Lung (tissue), 12 donors: Measurements from ENCODE around the gene SETBP1. TPM values are rescaled to one million over a fixed set of nuclear protein-coding genes. Genes with fewer than 3 reads are reported as not detected.
A peak's percentile ranks its signal among the peaks of the same experiment; 100 is the strongest.

Experiments used
- ATAC-seq: fragments of 200-7000 bp; cut with Tn5 transposase; one replicate; pipeline ENCODE4 v1.9.1; 2020; ENCODE audit warnings: moderate number of reproducible peaks; ENCODE audit not compliant: insufficient read depth, low FRiP score
- DNase-seq, 3 donors: peaks; one replicate each; pipeline ENCODE4 v3.0.0-alpha.2; 2013 to 2017
- H3K27ac ChIP-seq, 2 donors: one replicate each; pipeline ENCODE4 v1.5.1; 2013; ENCODE audit warnings: mild to moderate bottlenecking in 2 of 2, moderate library complexity in 2 of 2, control low read depth in 1 of 2, inconsistent platforms in 1 of 2, low read depth in 1 of 2, low read length in 1 of 2
- H3K27me3 ChIP-seq, 3 donors: one replicate each; pipeline ENCODE4 v1.5.1; 2013; ENCODE audit warnings: low read length in 2 of 3; ENCODE audit not compliant: control insufficient read depth in 3 of 3, insufficient read depth in 3 of 3
- H3K36me3 ChIP-seq, 4 donors: one replicate each; pipeline ENCODE4 v1.5.1; 2013; ENCODE audit warnings: low read length in 4 of 4, mild to moderate bottlenecking in 1 of 4, moderate library complexity in 1 of 4; ENCODE audit not compliant: control insufficient read depth in 4 of 4, insufficient read depth in 4 of 4
- H3K4me1 ChIP-seq, 5 donors: one replicate each; pipeline ENCODE4 v1.5.1; 2013; ENCODE audit warnings: low read length in 5 of 5, mild to moderate bottlenecking in 2 of 5, moderate library complexity in 1 of 5; ENCODE audit not compliant: control insufficient read depth in 5 of 5, insufficient read depth in 5 of 5
- H3K4me3 ChIP-seq: one replicate; pipeline ENCODE4 v1.5.1; 2013; ENCODE audit warnings: mild to moderate bottlenecking, control low read depth, moderate library complexity
- H3K9ac ChIP-seq, 2 donors: one replicate each; pipeline ENCODE4 v1.5.1; 2013; ENCODE audit warnings: low read length in 2 of 2, control low read depth in 1 of 2; ENCODE audit not compliant: insufficient read depth in 1 of 2
- H3K9me3 ChIP-seq, 4 donors: one replicate each; pipeline ENCODE4 v1.5.1; 2013; ENCODE audit warnings: low read length in 3 of 4, mild to moderate bottlenecking in 1 of 4, moderate library complexity in 1 of 4; ENCODE audit not compliant: control insufficient read depth in 4 of 4, insufficient read depth in 3 of 4
- WGBS, 2 donors: extraction: QIAGEN DNeasy Blood & Tissue Kit; methylation state at CpG; one replicate each; pipeline ENCODE4 v1.1.7; 2013; 5-methylcytosine and 5-hydroxymethylcytosine counted together
- polyA plus RNA-seq, 2 donors: library from polyadenylated mRNA; stranded (reverse); fragments of 200-250 nt; gene quantifications; one replicate each; pipeline ENCODE4 v1.2.1, GENCODE V29; 2013
- total RNA-seq, 2 donors: library from RNA; depleted of rRNA in 1 of 2; stranded (reverse); fragments of >200 nt in 1 of 2; gene quantifications; one replicate each; pipeline ENCODE4 v1.2.1, GENCODE V29; 2014 to 2021
- TF ChIP-seq, protein P1 (sequence below): IDR thresholded peaks from 2 replicates; pipeline ENCODE4 v1.5.1; 2012; ENCODE audit warnings: mild to moderate bottlenecking; ENCODE audit errors: control extremely low read depth, extremely low read depth
- donor health status: control.
- donor health status: control.
- donor health status: Bipolar disorder and iron deficiency.
- donor health status: healthy.
- donor health status: DM: yes; HTN: yes; CAD: no.

Gene SETBP1
- total and polyA plus RNA-seq, 4 donors, result 1.6 to 43.8 (median 16.6) TPM

DNA sequence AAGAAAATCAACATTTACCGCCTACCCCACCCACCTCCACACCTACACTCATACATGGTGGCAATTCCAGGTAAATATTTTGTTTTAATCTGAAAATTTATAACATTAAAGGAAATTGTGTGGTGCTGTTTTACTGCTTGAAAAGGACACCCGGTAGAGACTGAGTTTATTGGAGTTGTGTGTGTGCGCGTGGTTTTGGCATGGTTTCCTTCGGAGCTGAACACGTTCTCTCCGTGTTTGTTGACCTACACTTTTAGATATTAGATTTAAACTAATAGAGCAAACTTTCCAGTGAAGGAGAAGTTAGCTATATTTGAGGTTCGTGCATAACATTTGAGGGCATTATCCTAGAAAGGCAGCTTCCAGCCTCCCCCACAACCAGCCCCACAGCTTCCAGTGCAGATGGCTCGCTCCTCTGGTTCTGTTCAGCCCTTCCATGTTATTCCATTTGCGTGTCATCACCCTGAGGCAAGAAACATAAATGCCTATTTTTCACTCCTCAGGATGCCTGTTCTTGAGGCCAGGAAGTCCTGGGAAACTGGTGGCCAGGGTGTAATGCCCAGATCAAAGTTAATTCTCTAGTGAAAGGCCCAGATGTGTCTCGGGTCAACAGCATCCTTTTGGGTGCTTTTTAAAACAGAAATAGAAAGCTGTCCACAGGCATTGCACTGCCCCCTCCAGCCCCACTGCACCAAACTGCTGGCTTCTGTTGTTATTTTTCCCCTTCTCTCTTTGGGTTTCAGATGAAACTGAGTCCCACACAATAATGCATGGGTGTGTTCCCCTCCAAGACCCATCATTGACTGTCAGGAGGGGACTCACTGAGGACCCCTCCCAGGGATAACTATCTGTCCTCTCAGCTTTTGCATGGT, 190.2 kb downstream of the SETBP1 start:
- ATAC-seq (no peak), DNase-seq (no peak)
- no peaks in the 10 kb centered on the region for H3K9me3 ChIP-seq
- TF ChIP-seq, protein P1, sequence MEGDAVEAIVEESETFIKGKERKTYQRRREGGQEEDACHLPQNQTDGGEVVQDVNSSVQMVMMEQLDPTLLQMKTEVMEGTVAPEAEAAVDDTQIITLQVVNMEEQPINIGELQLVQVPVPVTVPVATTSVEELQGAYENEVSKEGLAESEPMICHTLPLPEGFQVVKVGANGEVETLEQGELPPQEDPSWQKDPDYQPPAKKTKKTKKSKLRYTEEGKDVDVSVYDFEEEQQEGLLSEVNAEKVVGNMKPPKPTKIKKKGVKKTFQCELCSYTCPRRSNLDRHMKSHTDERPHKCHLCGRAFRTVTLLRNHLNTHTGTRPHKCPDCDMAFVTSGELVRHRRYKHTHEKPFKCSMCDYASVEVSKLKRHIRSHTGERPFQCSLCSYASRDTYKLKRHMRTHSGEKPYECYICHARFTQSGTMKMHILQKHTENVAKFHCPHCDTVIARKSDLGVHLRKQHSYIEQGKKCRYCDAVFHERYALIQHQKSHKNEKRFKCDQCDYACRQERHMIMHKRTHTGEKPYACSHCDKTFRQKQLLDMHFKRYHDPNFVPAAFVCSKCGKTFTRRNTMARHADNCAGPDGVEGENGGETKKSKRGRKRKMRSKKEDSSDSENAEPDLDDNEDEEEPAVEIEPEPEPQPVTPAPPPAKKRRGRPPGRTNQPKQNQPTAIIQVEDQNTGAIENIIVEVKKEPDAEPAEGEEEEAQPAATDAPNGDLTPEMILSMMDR, result no peak
- no peak overlapping the region for H3K4me3 ChIP-seq
- 81 to 88% methylated on average over 11 of the region's 11 CpGs for WGBS, 2 donors
- no peak overlapping the region for H3K27ac ChIP-seq
- H3K36me3 ChIP-seq, result no peaks in the 10 kb centered on the region
- no peaks in the 10 kb centered on the region for H3K4me1 ChIP-seq
- no peaks in the 10 kb centered on the region for H3K27me3 ChIP-seq
- no peak overlapping the region for H3K9ac ChIP-seq

DNA sequence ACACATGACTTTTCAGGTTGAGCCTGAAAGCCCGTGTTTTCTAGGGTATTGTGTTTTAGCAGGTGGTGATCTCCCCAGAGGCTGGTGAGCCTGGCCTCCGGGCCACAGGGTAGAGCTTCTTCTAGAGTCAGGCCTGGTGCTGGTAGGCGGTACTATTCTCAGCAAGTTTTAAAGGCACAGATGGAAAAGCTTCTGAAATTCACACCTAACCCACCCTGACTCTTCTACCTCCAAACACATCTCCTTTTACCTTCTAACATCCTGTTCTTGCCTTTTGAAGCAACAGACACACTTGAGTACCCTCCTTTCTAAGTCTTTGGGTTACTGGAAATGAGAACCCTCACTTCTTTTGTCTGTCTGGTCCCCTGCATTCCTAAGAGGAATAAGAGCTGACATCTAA, 191.1 kb downstream of the SETBP1 start:
- no peak for DNase-seq
- H3K27ac ChIP-seq, result no peak overlapping the region
- no peaks in the 10 kb centered on the region for H3K9me3 ChIP-seq
- H3K27me3 ChIP-seq, result no peaks in the 10 kb centered on the region
- no peak for ATAC-seq
- 89 to 93% methylated on average over 3 of the region's 3 CpGs for WGBS, 2 donors
- no peak overlapping the region for H3K9ac ChIP-seq
- H3K36me3 ChIP-seq, result no peaks in the 10 kb centered on the region
- TF ChIP-seq, protein P1, result no peak
- no peaks in the 10 kb centered on the region for H3K4me1 ChIP-seq
- H3K4me3 ChIP-seq, result no peak overlapping the region

DNA sequence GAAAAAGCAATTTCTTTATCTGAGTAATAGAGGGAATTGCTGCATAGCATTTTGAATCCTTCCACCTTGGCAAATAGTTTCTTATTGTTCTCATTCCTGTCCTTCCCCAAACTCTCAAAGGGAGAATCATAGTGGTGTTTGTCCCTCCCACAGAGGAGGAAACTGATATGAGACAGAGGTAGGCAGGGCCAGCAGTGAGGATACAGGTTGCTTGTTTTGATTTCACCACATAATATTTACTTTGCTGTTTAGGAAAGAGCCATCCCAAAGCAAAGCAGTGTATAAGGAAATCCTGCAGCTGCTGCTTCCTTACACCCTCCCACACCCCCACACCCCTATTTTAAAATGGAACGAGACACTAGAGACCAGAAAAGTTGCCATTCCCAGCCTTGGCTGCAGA, 195.3 kb downstream of the SETBP1 start:
- H3K36me3 ChIP-seq, result no peaks in the 10 kb centered on the region
- DNase-seq, result peak in 1 of 3 donors; percentile 21
- H3K27me3 ChIP-seq, result no peaks in the 10 kb centered on the region
- H3K9ac ChIP-seq, result no peak overlapping the region
- no peak overlapping the region for H3K27ac ChIP-seq
- peaks cover 0 to 19% (median 9%) of the 10 kb centered on the region in 5 donors for H3K4me1 ChIP-seq
- TF ChIP-seq, protein P1, result no peak
- 63 to 65% methylated on average over 1 of the region's 1 CpG for WGBS, 2 donors
- no peaks in the 10 kb centered on the region for H3K9me3 ChIP-seq
- no peak for ATAC-seq
- no peak overlapping the region for H3K4me3 ChIP-seq
